Fibroblast of mammary gland (primary cell): ENCODE measurements around the gene FAM13C.

Experiments
- DNase-seq: peaks from one replicate; pipeline ENCODE4 v3.0.0-alpha.2; 2010; ENCODE audit warnings: low read depth
- H3K4me3 ChIP-seq: 2 replicates; pipeline ENCODE4 v1.5.1; 2011; ENCODE audit warnings: low read depth, mild to moderate bottlenecking, low read length, moderate library complexity; ENCODE audit not compliant: control insufficient read depth
- CTCF ChIP-seq: conservative IDR thresholded peaks from 2 replicates; pipeline ENCODE4 v1.5.1; 2011; ENCODE audit warnings: low read depth, low read length, inconsistent platforms; ENCODE audit not compliant: control insufficient read depth, insufficient read depth

The FAM13C gene

GRCh38 chr10:59391060-59391459 lies 28.7 kb upstream of the FAM13C start:
- no peak overlapping the region for H3K4me3 ChIP-seq
- no peak for DNase-seq
- no peak for TF ChIP-seq CTCF

- no peak for TF ChIP-seq CTCF
- DNase-seq, result no peak
- no peak overlapping the region for H3K4me3 ChIP-seq
Observed at GRCh38 chr10:59388671-59388976, 26.3 kb upstream of the FAM13C start.

GRCh38 chr10:59387951-59388670 lies 25.8 kb upstream of the FAM13C start:
- no peak overlapping the region for H3K4me3 ChIP-seq
- no peak for TF ChIP-seq CTCF
- peak; percentile 93 for DNase-seq

DNA sequence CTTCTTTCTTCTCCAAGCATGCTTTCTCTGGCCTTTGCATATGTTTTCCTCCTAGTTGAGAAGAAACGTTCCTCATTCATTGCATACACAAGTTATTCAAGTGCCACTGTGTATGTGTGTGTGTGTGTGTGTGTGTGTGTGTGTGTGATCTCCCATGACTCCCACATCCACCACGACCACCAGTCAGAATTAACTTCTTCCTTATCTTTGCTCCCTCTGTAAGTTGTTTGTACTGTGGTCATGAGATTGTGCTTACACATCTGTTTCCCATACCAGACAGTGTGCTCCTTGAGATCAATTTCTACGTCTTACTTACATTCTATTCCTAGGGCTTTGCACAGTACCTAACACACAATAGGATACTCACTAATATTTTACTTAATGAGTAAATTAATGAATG lies 22.4 kb upstream of the FAM13C start:
- H3K4me3 ChIP-seq, result no peak overlapping the region
- no peak for DNase-seq
- TF ChIP-seq CTCF, result no peak

DNA sequence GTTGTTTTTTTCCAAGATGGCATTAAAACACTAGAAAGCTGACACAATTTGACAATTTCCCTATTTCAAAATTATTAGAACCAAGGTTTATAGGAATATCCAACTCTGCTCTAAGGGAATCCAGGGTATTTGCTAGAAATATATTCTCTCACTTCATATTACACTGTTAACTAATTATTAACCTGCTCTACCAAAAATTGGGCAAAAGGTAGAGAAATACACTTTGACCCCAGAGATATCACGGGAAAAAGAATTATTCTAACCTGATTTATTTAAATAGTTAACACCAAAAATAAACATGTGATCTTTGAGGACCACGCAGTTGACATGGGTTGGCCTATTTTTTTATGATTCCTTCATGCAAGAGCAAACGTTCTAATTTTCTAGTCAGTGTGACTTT lies 21.6 kb upstream of the FAM13C start:
- DNase-seq, result no peak
- TF ChIP-seq CTCF, result no peak

GRCh38 chr10:59383436-59383835 lies 21.1 kb upstream of the FAM13C start:
- H3K4me3 ChIP-seq, result no peak overlapping the region
- DNase-seq, result no peak
- TF ChIP-seq CTCF, result no peak

More for the DNA sequence above, 21.6 kb upstream of the FAM13C start:
- H3K4me3 ChIP-seq, result no peak overlapping the region

DNA sequence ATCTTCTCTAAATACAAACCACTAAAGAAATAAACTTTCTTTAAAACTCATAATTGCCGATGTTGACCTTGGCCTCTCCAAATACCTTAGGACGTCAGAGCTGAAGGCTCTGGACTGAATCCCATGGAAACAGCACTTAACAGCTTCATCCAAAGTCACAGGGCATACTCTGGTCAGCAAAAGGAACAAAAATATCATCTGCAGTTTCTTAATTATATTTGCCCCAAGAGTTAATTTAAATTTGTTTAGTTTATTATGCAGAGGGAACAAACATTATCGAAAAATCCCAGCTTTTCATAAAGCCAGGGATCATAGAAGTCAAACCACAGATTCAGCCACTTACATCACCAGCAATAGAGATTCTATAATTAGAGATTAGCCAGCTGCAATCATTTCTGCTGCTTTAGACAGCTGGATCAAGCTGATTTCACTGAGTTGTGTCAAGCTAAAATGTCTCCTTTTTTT lies 20.5 kb upstream of the FAM13C start:
- H3K4me3 ChIP-seq, result no peak overlapping the region
- DNase-seq, result peak; percentile 75
- no peak for TF ChIP-seq CTCF
